Testis (tissue), 2 donors: ENCODE results near the gene DNAJA2.

ENCODE experiments used
- POLR2A ChIP-seq: fragments of 450-650 bp; IDR thresholded peaks from one replicate; pipeline ENCODE4 v1.6.1; 2017; ENCODE audit warnings: antibody characterized with exemption, mild to moderate bottlenecking, moderate library complexity
- TF ChIP-seq, protein P1 (sequence below), 3 experiments: fragments of 450-650 bp in 2 of 3; fragments of 200-600 bp in 1 of 3; sonication (generic) in 1 of 3; IDR thresholded peaks; one replicate each; pipeline ENCODE4 v1.5.1; 2016 to 2019; ENCODE audit warnings: antibody characterized with exemption in 3 of 3, mild to moderate bottlenecking in 2 of 3, moderate library complexity in 1 of 3

DNA sequence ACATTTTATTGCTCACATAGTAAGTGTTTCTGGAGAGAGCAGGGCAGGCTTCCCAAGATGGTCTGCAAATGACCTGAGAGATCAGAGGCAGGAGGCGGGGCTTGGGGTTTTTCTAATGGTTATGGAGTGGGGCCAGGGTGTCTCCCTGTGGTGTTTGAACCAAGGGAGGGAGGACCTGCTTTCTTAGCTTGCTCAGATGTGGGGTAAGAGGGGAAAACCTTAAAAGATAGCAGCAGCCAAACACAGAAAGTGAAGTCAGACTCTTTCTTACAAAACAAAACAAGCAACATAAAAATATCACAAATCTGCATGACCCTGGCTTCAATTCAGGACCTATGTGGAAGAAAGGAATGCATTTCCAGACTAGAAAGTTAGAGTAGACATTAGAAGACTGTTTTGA, 22.9 kb upstream of the DNAJA2 start:
- no peak for TF ChIP-seq POLR2A
- TF ChIP-seq, protein P1, sequence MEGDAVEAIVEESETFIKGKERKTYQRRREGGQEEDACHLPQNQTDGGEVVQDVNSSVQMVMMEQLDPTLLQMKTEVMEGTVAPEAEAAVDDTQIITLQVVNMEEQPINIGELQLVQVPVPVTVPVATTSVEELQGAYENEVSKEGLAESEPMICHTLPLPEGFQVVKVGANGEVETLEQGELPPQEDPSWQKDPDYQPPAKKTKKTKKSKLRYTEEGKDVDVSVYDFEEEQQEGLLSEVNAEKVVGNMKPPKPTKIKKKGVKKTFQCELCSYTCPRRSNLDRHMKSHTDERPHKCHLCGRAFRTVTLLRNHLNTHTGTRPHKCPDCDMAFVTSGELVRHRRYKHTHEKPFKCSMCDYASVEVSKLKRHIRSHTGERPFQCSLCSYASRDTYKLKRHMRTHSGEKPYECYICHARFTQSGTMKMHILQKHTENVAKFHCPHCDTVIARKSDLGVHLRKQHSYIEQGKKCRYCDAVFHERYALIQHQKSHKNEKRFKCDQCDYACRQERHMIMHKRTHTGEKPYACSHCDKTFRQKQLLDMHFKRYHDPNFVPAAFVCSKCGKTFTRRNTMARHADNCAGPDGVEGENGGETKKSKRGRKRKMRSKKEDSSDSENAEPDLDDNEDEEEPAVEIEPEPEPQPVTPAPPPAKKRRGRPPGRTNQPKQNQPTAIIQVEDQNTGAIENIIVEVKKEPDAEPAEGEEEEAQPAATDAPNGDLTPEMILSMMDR (IDR thresholded peaks at IDR 0.05): no peak
